ENCODE measurements around the gene UNC5C.

- TF ChIP-seq CTCF (IDR thresholded peaks at IDR 0.05): no peak
- no peak for TF ChIP-seq POLR2A (IDR thresholded peaks at IDR 0.05)
- TF ChIP-seq EP300 (IDR thresholded peaks at IDR 0.05): no peak
These were observed 33.2 kb downstream of the UNC5C start for GRCh38 chr4:95515589-95515988.
